Stimulated activated CD8-positive, alpha-beta memory T cell treated with anti-CD3 and anti-CD28 coated beads, Interleukin-4, amount 100 ng/mL, for 48 hours (primary cell): Measurements from ENCODE around the gene METTL23.

Experiments used
- DNase-seq: peaks from one replicate; pipeline ENCODE4 v3.0.0-alpha.2; 2020

Gene METTL23

DNA sequence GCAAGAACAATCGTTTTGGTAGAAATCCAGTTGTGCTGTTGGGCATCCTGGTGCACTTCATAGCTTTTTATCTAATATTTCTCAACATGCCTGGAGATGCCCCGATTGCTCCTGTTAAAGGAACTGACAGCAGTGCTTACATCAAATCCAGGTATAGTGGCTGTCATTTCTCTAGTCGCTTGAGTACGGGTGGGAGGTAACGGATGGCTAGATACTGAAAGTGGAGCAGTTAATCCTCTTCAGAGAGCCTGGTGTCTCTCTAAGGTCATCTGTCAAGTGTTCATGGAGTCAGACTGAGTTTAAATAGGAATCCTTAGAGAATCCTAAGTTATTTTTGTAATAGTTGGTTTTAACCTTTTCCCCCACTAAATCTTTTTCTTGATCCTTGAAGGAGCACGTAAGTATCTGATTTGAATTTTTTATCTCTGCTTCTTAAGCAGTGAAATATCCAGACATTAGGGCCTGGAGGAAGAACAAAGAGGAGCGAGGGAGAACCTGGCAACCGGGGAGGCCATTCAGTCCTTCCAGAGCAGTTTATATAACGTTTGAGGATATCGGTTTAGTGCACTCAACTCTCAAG, 48.5 kb downstream of the METTL23 start:
- DNase-seq: no peak

- DNase-seq: no peak
Measured at GRCh38 chr17:76781056-76781982, 54.7 kb downstream of the METTL23 start.

GRCh38 chr17:76783146-76783545, 56.5 kb downstream of the METTL23 start:
- no peak for DNase-seq
